ENCODE measurements around the gene LRBA. TPM values are rescaled to one million over a fixed set of nuclear protein-coding genes. Genes with fewer than 3 reads are reported as not detected.
"Not testable (repeated sequence)": the region's sequence is repeated elsewhere in the genome, so short reads cannot be mapped to it uniquely, and the experiment has no call there.

The LRBA gene
- total RNA-seq, 2 donors from 2014 or later: 30.9 to 33.7 TPM

DNA sequence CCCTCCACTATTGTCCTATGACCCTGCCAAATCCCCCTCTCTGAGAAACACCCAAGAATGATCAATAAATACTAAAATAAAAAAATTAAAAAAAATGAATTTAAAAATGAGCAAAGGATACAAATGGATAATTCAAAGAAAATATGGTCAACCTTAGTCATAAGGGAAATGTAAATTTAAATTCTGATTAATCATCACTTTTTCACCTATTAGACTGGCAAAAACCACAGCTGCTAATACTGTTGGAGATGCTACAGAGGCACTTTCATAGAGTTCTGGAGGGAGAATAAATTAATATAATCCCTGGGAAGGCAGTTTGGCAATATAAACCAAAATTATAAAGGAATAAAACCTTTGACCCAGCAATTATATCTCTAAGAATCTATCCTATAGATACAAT is 50.3 kb downstream of the LRBA start:
- no peaks in the 10 kb centered on the region for H3K36me3 ChIP-seq
- peaks cover 8 to 16% of the 10 kb centered on the region in 2 donors for H3K4me1 ChIP-seq (ENCODE audit: control insufficient read depth in 1 of 2, low read depth in 2 of 2)
- no peak for ATAC-seq (ENCODE audit: insufficient number of reproducible peaks, low FRiP score, low read depth)
- no peak for TF ChIP-seq CTCF (IDR thresholded peaks at IDR 0.05)
- no peak overlapping the region for H3K27ac ChIP-seq
- no peak for DNase-seq (ENCODE audit: low spot score)
- H3K27me3 ChIP-seq (replicated peaks; ENCODE audit: insufficient read depth): no peaks in the 10 kb centered on the region
- H3K9me3 ChIP-seq: no peaks in the 10 kb centered on the region
- no peak overlapping the region for H3K4me3 ChIP-seq

DNA sequence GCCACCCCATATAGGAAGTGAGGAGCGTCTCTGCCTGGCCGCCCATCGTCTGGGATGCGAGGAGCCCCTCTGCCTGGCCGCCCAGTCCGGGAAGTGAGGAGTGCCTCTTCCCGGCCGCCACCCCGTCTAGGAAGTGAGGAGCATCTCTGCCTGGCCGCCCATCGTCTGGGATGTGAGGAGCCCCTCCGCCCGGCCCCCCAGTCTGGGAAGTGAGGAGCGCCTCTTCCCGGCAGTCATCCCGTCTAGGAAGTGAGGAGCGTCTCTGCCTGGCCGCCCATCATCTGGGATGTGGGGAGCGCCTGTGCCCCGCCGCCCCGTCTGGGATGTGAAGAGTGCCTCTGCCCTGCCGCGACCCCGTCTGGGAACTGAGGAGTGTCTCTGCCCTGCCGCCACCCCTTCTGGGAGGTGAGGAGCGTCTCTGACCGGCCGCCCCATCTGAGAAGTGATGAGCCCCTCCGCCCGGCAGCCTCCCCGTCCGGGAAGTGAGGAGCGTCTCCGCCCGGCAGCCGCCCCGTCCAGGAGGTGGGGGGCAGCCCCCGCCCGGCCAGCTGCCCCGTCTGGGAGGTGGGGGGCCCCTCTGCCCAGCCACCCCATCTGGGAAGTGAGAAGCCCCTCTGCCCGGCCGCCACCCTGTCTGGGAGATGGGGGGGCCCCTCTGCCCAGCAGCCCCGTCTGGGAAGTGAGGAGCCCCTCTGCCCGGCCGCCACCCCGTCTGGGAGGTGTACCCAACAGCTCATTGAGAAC is 51.3 kb downstream of the LRBA start:
- H3K36me3 ChIP-seq; H3K27ac ChIP-seq; DNase-seq (ENCODE audit: low spot score); H3K9me3 ChIP-seq; ATAC-seq (ENCODE audit: insufficient number of reproducible peaks, low FRiP score, low read depth); H3K4me3 ChIP-seq; H3K27me3 ChIP-seq (replicated peaks; ENCODE audit: insufficient read depth): not testable (repeated sequence)
- H3K4me1 ChIP-seq (ENCODE audit: control insufficient read depth in 1 of 2, low read depth in 2 of 2): peaks cover 8 to 16% of the 10 kb centered on the region in 2 donors

DNA sequence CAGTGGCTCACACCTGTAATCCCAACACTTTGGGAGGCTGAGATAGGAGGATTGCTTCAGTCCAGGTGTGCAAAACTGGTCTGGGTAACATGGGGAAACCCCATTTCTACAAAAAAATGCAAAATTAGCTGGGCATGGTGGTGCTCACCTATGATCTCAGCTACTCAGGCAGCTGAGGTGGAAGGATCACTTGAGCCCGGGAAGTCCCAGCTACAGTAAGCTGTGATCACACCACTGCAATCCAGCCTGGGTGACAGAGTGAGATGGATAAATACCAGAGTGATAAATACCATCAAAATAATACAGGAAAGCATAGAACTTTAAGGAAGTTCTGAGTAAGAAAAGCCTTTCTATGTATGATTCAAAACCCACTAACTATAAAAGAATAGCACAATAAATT is 52.8 kb downstream of the LRBA start:
- no peak for TF ChIP-seq CTCF (IDR thresholded peaks at IDR 0.05)
- no peak overlapping the region for H3K4me3 ChIP-seq
- ATAC-seq (ENCODE audit: insufficient number of reproducible peaks, low FRiP score, low read depth) (no peak), DNase-seq (ENCODE audit: low spot score) (no peak)
- H3K27ac ChIP-seq: no peak overlapping the region
- H3K4me1 ChIP-seq (ENCODE audit: control insufficient read depth in 1 of 2, low read depth in 2 of 2): peaks cover 8 to 16% of the 10 kb centered on the region in 2 donors
- H3K36me3 ChIP-seq: no peaks in the 10 kb centered on the region
- H3K9me3 ChIP-seq: no peaks in the 10 kb centered on the region
- no peaks in the 10 kb centered on the region for H3K27me3 ChIP-seq (replicated peaks; ENCODE audit: insufficient read depth)

DNA sequence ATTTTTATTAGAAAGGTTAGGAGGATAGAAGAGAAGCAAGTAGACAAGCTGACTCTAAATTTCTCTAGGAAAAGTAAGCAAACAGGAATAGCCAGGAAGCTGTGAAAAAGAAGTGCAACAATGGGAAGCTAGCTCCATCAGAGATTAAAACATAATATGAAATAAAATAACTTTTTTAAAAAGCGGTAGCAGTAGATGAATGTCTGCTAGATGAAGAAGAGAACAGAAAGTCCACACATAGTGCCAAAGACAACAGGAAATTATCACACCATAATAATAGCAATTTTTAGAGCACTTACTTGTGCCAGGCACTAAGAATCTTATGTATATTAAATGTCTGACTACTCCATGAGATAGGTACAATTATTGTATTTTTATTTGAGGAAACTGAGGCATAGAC is 53.5 kb downstream of the LRBA start:
- Histone ChIP-seq H3K9me3 (no peaks in the 10 kb centered on the region), H3K4me1 (ENCODE audit: control insufficient read depth in 1 of 2, low read depth in 2 of 2) (peaks cover 8 to 16% of the 10 kb centered on the region in 2 donors), H3K4me3 (no peak overlapping the region), H3K36me3 (no peaks in the 10 kb centered on the region), H3K27me3 (replicated peaks; ENCODE audit: insufficient read depth) (no peaks in the 10 kb centered on the region), H3K27ac (no peak overlapping the region)
- DNase-seq (ENCODE audit: low spot score): no peak
- no peak for TF ChIP-seq CTCF (IDR thresholded peaks at IDR 0.05)
- no peak for ATAC-seq (ENCODE audit: insufficient number of reproducible peaks, low FRiP score, low read depth)

GRCh38 chr4:150960818-150961217 is 54.3 kb downstream of the LRBA start:
- H3K4me3 ChIP-seq: no peak overlapping the region
- no peaks in the 10 kb centered on the region for H3K36me3 ChIP-seq
- H3K27ac ChIP-seq: no peak overlapping the region
- ATAC-seq (ENCODE audit: insufficient number of reproducible peaks, low FRiP score, low read depth) (no peak), DNase-seq (ENCODE audit: low spot score) (no peak)
- no peak for TF ChIP-seq CTCF (IDR thresholded peaks at IDR 0.05)
- H3K9me3 ChIP-seq: no peaks in the 10 kb centered on the region
- peaks cover 8 to 16% of the 10 kb centered on the region in 2 donors for H3K4me1 ChIP-seq (ENCODE audit: control insufficient read depth in 1 of 2, low read depth in 2 of 2)
- H3K27me3 ChIP-seq (replicated peaks; ENCODE audit: insufficient read depth): no peaks in the 10 kb centered on the region

- TF ChIP-seq CTCF (IDR thresholded peaks at IDR 0.05): no peak
- no peak overlapping the region for H3K4me3 ChIP-seq
- H3K4me1 ChIP-seq (ENCODE audit: control insufficient read depth in 1 of 2, low read depth in 2 of 2): peaks cover 8 to 16% of the 10 kb centered on the region in 2 donors
- no peak for DNase-seq (ENCODE audit: low spot score)
- H3K27me3 ChIP-seq (replicated peaks; ENCODE audit: insufficient read depth): no peaks in the 10 kb centered on the region
- no peaks in the 10 kb centered on the region for H3K36me3 ChIP-seq
- no peaks in the 10 kb centered on the region for H3K9me3 ChIP-seq
- no peak for ATAC-seq (ENCODE audit: insufficient number of reproducible peaks, low FRiP score, low read depth)
- H3K27ac ChIP-seq: no peak overlapping the region
These were observed 55.0 kb downstream of the LRBA start for GRCh38 chr4:150960079-150960478.

- not testable (repeated sequence) for H3K27ac ChIP-seq; H3K9me3 ChIP-seq; DNase-seq (ENCODE audit: low spot score); H3K36me3 ChIP-seq; H3K4me3 ChIP-seq; ATAC-seq (ENCODE audit: insufficient number of reproducible peaks, low FRiP score, low read depth); H3K27me3 ChIP-seq (replicated peaks; ENCODE audit: insufficient read depth)
- peaks cover 8 to 16% of the 10 kb centered on the region in 2 donors for H3K4me1 ChIP-seq (ENCODE audit: control insufficient read depth in 1 of 2, low read depth in 2 of 2)
These were observed 57.1 kb downstream of the LRBA start for GRCh38 chr4:150957981-150958380.

DNA sequence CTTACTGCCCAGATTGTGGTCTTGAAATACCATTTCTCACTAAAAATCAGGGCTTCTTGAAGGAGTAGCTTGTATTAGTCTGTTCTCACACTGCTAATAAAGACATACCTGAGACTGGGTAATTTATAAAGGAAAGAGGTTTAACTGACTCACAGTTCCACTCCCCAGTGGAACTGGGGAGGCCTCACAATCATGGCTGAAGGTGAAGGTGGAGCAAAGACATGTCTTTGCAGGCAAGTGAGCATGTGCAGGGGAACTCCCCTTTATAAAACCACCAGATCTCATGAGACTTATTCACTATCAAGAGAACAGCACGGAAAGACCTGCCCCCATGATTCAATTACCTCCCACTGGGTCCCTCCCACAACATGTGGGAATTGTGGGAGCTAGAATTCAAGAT is 58.0 kb downstream of the LRBA start:
- peaks cover 8 to 14% of the 10 kb centered on the region in 2 donors for H3K4me1 ChIP-seq (ENCODE audit: control insufficient read depth in 1 of 2, low read depth in 2 of 2)
- H3K27me3 ChIP-seq (replicated peaks; ENCODE audit: insufficient read depth); H3K9me3 ChIP-seq; ATAC-seq (ENCODE audit: insufficient number of reproducible peaks, low FRiP score, low read depth); H3K36me3 ChIP-seq; H3K27ac ChIP-seq; DNase-seq (ENCODE audit: low spot score); H3K4me3 ChIP-seq: not testable (repeated sequence)

All from thoracic aorta (tissue), 2 donors.